ENCODE data around the gene ZDHHC19. TPM values are rescaled to one million over a fixed set of nuclear protein-coding genes. Genes with fewer than 3 reads are reported as not detected.

The ZDHHC19 gene
- total and polyA plus RNA-seq, 2 experiments from 2014 or later = 0.77 TPM; not detected in 1

DNA sequence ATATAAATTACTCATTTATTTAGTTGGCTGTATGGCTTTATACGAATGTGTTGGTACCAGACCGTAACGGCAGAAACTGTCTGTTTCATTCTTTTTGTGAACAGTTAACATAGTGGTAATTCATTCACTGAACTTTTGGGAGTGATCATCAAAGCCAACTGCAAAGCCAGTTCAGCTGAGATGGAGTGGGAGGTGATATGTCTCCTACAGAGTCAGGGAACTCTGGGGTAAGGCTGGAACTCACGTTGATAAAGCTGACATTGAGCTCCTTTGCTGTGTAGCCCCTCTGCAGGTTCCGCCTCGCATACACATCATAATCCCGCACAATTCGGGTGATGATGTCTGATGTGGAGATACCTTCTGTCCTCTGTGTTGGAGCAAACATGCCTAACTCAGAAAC is 30.5 kb upstream of the ZDHHC19 start:
- Histone ChIP-seq H3K4me2 (no peak overlapping the region), H3K4me3 (no peak overlapping the region), H3K27me3 (no peaks in the 10 kb centered on the region), H4K20me1 (ENCODE audit: insufficient read depth, poor library complexity, severe bottlenecking) (no peaks in the 10 kb centered on the region), H3K9me3 (ENCODE audit: low read depth) (no peaks in the 10 kb centered on the region), H3K9me2 (replicated peaks; ENCODE audit: insufficient read depth) (no peaks in the 10 kb centered on the region), H3K79me2 (no peaks in the 10 kb centered on the region), H3K4me1 (ENCODE audit: insufficient read depth) (no peaks in the 10 kb centered on the region), H3K36me3 (replicated peaks; ENCODE audit: insufficient read depth, low read depth) (no peaks in the 10 kb centered on the region), H2AFZ (no peak overlapping the region), H3K27ac (no peak overlapping the region)
- TF ChIP-seq EZH2 (IDR thresholded peaks at IDR 0.05; ENCODE audit: borderline replicate concordance) (no peak), EZH2phosphoT487 (IDR thresholded peaks at IDR 0.05; ENCODE audit: low read depth, severe bottlenecking, unreplicated experiment) (no peak)
- TF ChIP-seq, protein P1, sequence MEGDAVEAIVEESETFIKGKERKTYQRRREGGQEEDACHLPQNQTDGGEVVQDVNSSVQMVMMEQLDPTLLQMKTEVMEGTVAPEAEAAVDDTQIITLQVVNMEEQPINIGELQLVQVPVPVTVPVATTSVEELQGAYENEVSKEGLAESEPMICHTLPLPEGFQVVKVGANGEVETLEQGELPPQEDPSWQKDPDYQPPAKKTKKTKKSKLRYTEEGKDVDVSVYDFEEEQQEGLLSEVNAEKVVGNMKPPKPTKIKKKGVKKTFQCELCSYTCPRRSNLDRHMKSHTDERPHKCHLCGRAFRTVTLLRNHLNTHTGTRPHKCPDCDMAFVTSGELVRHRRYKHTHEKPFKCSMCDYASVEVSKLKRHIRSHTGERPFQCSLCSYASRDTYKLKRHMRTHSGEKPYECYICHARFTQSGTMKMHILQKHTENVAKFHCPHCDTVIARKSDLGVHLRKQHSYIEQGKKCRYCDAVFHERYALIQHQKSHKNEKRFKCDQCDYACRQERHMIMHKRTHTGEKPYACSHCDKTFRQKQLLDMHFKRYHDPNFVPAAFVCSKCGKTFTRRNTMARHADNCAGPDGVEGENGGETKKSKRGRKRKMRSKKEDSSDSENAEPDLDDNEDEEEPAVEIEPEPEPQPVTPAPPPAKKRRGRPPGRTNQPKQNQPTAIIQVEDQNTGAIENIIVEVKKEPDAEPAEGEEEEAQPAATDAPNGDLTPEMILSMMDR (IDR thresholded peaks at IDR 0.05; ENCODE audit: poor library complexity) = no peak
- 88% methylated on average over 8 of the region's 8 CpGs for WGBS (ENCODE audit: low lambda C conversion rate, missing lambda C conversion rate)
- DNase-seq (ENCODE audit: low spot score) = no peak

DNA sequence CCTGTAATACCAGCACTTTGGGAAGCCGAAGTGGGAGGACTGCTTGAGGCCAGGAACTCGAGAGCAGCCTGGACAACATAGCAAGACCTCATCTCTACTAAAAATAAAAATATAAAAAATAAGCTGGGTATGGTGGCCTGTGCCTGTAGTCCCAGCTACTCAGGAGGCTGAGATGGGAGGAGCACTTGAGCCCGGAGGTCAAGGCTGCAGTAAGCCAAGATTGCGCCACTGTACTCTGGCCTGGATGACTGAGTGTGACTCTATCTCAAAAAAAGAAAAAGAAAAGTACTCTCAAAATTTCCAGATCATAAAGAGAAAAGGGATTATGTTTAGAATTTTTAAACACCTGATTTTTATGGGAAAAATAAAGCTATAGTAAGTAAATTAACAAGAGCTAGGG is 29.2 kb upstream of the ZDHHC19 start:
- no peak overlapping the region for H2AFZ ChIP-seq
- H3K27ac ChIP-seq = no peak overlapping the region
- H3K4me3 ChIP-seq = no peak overlapping the region
- H3K4me1 ChIP-seq (ENCODE audit: insufficient read depth) = no peaks in the 10 kb centered on the region
- WGBS (ENCODE audit: low lambda C conversion rate, missing lambda C conversion rate) = 94% methylated on average over 4 of the region's 4 CpGs
- no peaks in the 10 kb centered on the region for H4K20me1 ChIP-seq (ENCODE audit: insufficient read depth, poor library complexity, severe bottlenecking)
- no peaks in the 10 kb centered on the region for H3K9me3 ChIP-seq (ENCODE audit: low read depth)
- H3K27me3 ChIP-seq = no peaks in the 10 kb centered on the region
- DNase-seq (ENCODE audit: low spot score) = no peak
- H3K36me3 ChIP-seq (replicated peaks; ENCODE audit: insufficient read depth, low read depth) = no peaks in the 10 kb centered on the region
- H3K4me2 ChIP-seq = no peak overlapping the region
- no peak for TF ChIP-seq EZH2 (IDR thresholded peaks at IDR 0.05; ENCODE audit: borderline replicate concordance)
- no peak for TF ChIP-seq EZH2phosphoT487 (IDR thresholded peaks at IDR 0.05; ENCODE audit: low read depth, severe bottlenecking, unreplicated experiment)
- H3K79me2 ChIP-seq = no peaks in the 10 kb centered on the region
- no peaks in the 10 kb centered on the region for H3K9me2 ChIP-seq (replicated peaks; ENCODE audit: insufficient read depth)

DNA sequence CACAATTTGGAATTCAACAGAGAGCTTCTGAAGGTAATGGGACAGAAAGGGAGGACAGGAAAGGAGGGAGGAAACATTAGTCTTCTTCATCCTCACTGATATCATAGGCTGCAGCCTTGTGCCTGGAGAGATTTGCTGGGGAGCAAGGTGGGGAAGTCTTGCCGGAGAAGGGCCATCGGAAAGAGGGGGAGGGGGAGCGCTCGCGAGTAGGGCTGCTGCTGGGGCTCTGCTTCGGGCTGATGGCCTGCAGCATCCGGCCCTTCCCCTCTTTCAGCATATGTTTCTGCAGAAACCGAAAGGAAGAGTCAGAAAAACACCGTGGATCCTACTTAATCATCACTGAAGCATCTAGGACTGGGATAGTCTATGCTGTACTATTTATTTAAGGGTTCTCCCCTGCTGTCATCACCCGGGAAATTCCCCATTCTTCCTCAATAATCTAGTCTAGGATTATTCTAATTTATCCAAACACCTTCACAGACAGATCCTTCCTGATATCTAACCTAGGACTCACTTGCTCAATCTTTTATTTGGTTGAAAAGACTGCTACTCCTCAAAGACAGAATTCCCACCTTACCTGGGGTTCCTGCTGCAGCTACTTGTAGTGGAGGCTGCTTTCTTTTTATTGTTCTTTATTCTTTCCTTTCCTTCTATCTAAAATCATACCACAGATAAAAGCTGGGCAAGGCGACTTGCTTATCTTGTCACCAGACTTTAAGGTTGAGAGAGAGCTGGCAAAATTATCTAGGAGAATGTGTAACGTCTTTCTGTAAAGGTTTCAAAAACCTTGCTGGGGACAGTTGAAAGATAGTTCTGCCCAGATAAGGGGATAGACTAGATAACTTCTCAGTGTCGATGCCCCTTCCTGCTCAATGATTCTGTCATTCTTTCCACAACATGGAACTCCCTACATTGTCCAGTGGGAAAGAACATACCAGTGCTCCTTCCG is 27.7 kb upstream of the ZDHHC19 start:
- H3K27me3 ChIP-seq = no peaks in the 10 kb centered on the region
- H3K36me3 ChIP-seq (replicated peaks; ENCODE audit: insufficient read depth, low read depth) = no peaks in the 10 kb centered on the region
- no peaks in the 10 kb centered on the region for H3K4me1 ChIP-seq (ENCODE audit: insufficient read depth)
- H3K27ac ChIP-seq = no peak overlapping the region
- H3K9me2 ChIP-seq (replicated peaks; ENCODE audit: insufficient read depth) = no peaks in the 10 kb centered on the region
- no peaks in the 10 kb centered on the region for H4K20me1 ChIP-seq (ENCODE audit: insufficient read depth, poor library complexity, severe bottlenecking)
- no peaks in the 10 kb centered on the region for H3K9me3 ChIP-seq (ENCODE audit: low read depth)
- DNase-seq (ENCODE audit: low spot score) = no peak
- TF ChIP-seq, protein P1 (IDR thresholded peaks at IDR 0.05; ENCODE audit: poor library complexity) = no peak
- TF ChIP-seq EZH2phosphoT487 (IDR thresholded peaks at IDR 0.05; ENCODE audit: low read depth, severe bottlenecking, unreplicated experiment) = no peak
- TF ChIP-seq EZH2 (IDR thresholded peaks at IDR 0.05; ENCODE audit: borderline replicate concordance) = no peak
- no peak overlapping the region for H3K4me3 ChIP-seq
- no peak overlapping the region for H3K4me2 ChIP-seq
- 69% methylated on average over 14 of the region's 14 CpGs for WGBS (ENCODE audit: low lambda C conversion rate, missing lambda C conversion rate)
- no peaks in the 10 kb centered on the region for H3K79me2 ChIP-seq
- no peak overlapping the region for H2AFZ ChIP-seq

DNA sequence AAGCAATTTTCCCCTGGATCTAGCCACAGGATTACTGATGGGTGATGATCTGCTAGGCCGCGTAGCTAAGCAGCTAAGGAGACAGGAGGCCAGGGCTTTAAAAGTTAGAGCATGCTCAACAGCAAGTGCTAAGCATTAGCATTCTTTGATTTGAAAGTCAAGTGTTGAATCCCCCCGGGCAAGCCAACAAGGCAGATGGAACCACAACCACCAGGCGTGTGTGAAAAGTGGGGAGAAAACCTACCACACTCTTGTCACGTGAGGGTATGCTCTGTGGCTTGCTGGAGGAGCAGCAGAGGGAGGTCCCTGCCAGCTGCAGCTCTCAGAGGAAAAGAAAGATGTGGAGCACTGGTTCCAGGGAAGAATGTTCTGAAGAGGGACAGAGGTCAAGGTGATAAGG is 26.0 kb upstream of the ZDHHC19 start:
- no peaks in the 10 kb centered on the region for H3K36me3 ChIP-seq (replicated peaks; ENCODE audit: insufficient read depth, low read depth)
- no peak for DNase-seq (ENCODE audit: low spot score)

More for the DNA sequence above, 26.0 kb upstream of the ZDHHC19 start:
- H4K20me1 ChIP-seq (ENCODE audit: insufficient read depth, poor library complexity, severe bottlenecking) = no peaks in the 10 kb centered on the region
- no peaks in the 10 kb centered on the region for H3K4me1 ChIP-seq (ENCODE audit: insufficient read depth)
- no peaks in the 10 kb centered on the region for H3K9me3 ChIP-seq (ENCODE audit: low read depth)
- no peak overlapping the region for H3K4me2 ChIP-seq
- H2AFZ ChIP-seq = no peak overlapping the region
- 94% methylated on average over 5 of the region's 5 CpGs for WGBS (ENCODE audit: low lambda C conversion rate, missing lambda C conversion rate)
- H3K79me2 ChIP-seq = no peaks in the 10 kb centered on the region
- no peaks in the 10 kb centered on the region for H3K27me3 ChIP-seq
- H3K4me3 ChIP-seq = no peak overlapping the region
- H3K27ac ChIP-seq = no peak overlapping the region
- no peaks in the 10 kb centered on the region for H3K9me2 ChIP-seq (replicated peaks; ENCODE audit: insufficient read depth)
- TF ChIP-seq EZH2 (IDR thresholded peaks at IDR 0.05; ENCODE audit: borderline replicate concordance) (no peak), EZH2phosphoT487 (IDR thresholded peaks at IDR 0.05; ENCODE audit: low read depth, severe bottlenecking, unreplicated experiment) (no peak)
- TF ChIP-seq, protein P1 (IDR thresholded peaks at IDR 0.05; ENCODE audit: poor library complexity) = no peak
